Ishikawa (cell line): ENCODE measurements around the gene SLC16A12.

Experiments used
- CEBPB ChIP-seq: IDR thresholded peaks from 2 replicates; pipeline ENCODE4 v1.6.1; 2012
- CREB1 ChIP-seq: IDR thresholded peaks from 2 replicates; pipeline ENCODE4 v1.6.1; 2012; ENCODE audit warnings: low read depth
- EGR1 ChIP-seq: IDR thresholded peaks from 2 replicates; pipeline ENCODE4 v1.6.1; 2012
- EP300 ChIP-seq: IDR thresholded peaks from 2 replicates; pipeline ENCODE4 v1.6.1; 2012; ENCODE audit warnings: borderline replicate concordance
- FOXM1 ChIP-seq: IDR thresholded peaks from 2 replicates; pipeline ENCODE4 v1.6.1; 2012; ENCODE audit warnings: low read depth, borderline replicate concordance
- MAX ChIP-seq: IDR thresholded peaks from 2 replicates; pipeline ENCODE4 v1.6.1; 2012
- NFIC ChIP-seq: IDR thresholded peaks from 2 replicates; pipeline ENCODE4 v1.6.1; 2012
- RAD21 ChIP-seq: IDR thresholded peaks from 2 replicates; pipeline ENCODE4 v1.6.1; 2012; ENCODE audit warnings: low read depth
- REST ChIP-seq: IDR thresholded peaks from 2 replicates; pipeline ENCODE4 v1.6.1; 2012; ENCODE audit warnings: low read depth, mild to moderate bottlenecking
- TAF1 ChIP-seq: IDR thresholded peaks from 2 replicates; pipeline ENCODE4 v1.6.1; 2012; ENCODE audit warnings: low read depth, mild to moderate bottlenecking
- TCF12 ChIP-seq: IDR thresholded peaks from 2 replicates; pipeline ENCODE4 v1.6.1; 2012; ENCODE audit warnings: low read depth
- TEAD4 ChIP-seq: IDR thresholded peaks from 2 replicates; pipeline ENCODE4 v1.6.1; 2012
- USF1 ChIP-seq: IDR thresholded peaks from 2 replicates; pipeline ENCODE4 v1.6.1; 2012
- YY1 ChIP-seq: IDR thresholded peaks from 2 replicates; pipeline ENCODE4 v1.6.1; 2012; ENCODE audit warnings: low read depth
- ZBTB7A ChIP-seq: IDR thresholded peaks from 2 replicates; pipeline ENCODE4 v1.6.1; 2012; ENCODE audit warnings: low read depth

SLC16A12 gene

GRCh38 chr10:89555688-89556445, 20.5 kb upstream of the SLC16A12 start:
- no peak for TF ChIP-seq TAF1
- no peak for TF ChIP-seq USF1
- TF ChIP-seq FOXM1 = no peak
- TF ChIP-seq NFIC = no peak
- TF ChIP-seq EP300 = no peak
- peak; percentile 65 for TF ChIP-seq RAD21
- TF ChIP-seq ZBTB7A = no peak
- TF ChIP-seq REST = no peak

GRCh38 chr10:89554433-89554832, 19.0 kb upstream of the SLC16A12 start:
- TF ChIP-seq ZBTB7A (no peak), EP300 (no peak), TCF12 (no peak), TEAD4 (no peak), CREB1 (no peak), MAX (no peak), NFIC (no peak), YY1 (no peak), EGR1 (no peak)

GRCh38 chr10:89553064-89553734, 17.8 kb upstream of the SLC16A12 start:
- TF ChIP-seq FOXM1 (peak; percentile 84), TEAD4 (peak; percentile 90), NFIC (peak; percentile 90), CEBPB (peak; percentile 53; the same call in 1 of the 2 replicates), TCF12 (peak; percentile 87), ZBTB7A (no peak), YY1 (no peak; the same call in 1 of the 2 replicates), EP300 (peak; percentile 89)

GRCh38 chr10:89552213-89552612, 16.8 kb upstream of the SLC16A12 start:
- TF ChIP-seq RAD21 (no peak), TCF12 (no peak), MAX (no peak), FOXM1 (no peak), NFIC (no peak), TEAD4 (no peak)

GRCh38 chr10:89550509-89550908, 15.1 kb upstream of the SLC16A12 start:
- TF ChIP-seq USF1 (no peak), FOXM1 (no peak), REST (no peak), TCF12 (no peak), NFIC (peak; percentile 51), EP300 (peak; percentile 10; the same call in 1 of the 2 replicates), EGR1 (no peak), YY1 (no peak), ZBTB7A (no peak), CEBPB (no peak), RAD21 (no peak), CREB1 (no peak), TAF1 (no peak)

- TF ChIP-seq TEAD4 (no peak), MAX (no peak), CEBPB (no peak), EP300 (no peak), TAF1 (no peak), FOXM1 (no peak), ZBTB7A (no peak), CREB1 (no peak), NFIC (no peak), USF1 (no peak), REST (no peak), EGR1 (no peak), YY1 (no peak), TCF12 (no peak), RAD21 (no peak)
Observed at GRCh38 chr10:89549510-89549909, 14.1 kb upstream of the SLC16A12 start.
